Measurements from ENCODE around the gene MAGEA3.

DNA sequence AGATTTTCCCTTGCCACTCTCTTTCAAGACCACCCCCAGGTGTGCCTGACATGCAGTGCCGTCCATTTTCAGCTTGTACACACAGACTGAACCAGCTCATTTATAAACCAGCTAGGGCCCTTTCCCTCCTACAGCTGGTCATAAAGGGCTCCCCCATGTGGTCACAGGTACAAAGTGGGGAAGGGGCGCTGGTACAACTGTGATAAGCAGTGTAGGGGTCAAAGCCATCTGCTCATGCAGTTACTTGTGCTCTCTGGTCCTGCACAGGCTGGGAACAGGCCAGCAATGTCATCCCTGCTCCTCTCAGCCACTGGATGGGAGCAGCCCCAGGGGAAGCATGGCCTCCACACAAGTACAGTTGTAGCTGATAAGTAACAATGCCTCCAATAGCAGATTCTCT, 40.3 kb upstream of the MAGEA3 start:
- TF ChIP-seq CTCF (IDR thresholded peaks at IDR 0.05) (no peak), POLR2A (IDR thresholded peaks at IDR 0.05) (no peak)

Measured in uterus (tissue), 2 donors.